A549 (cell line): ENCODE results near the gene GRAMD2B. TPM values are rescaled to one million over a fixed set of nuclear protein-coding genes. Genes with fewer than 3 reads are reported as not detected.

ENCODE experiments used
- ATAC-seq, 2 experiments: fragments of 200-7000 bp in 1 of 2; fragments of >200 bp in 1 of 2; cut with Nextera tagmentation in 1 of 2; cut with Tn5 transposase in 1 of 2; 3 replicates each; pipeline versions ENCODE4 v1.8.0 to v1.9.1; 2018 to 2020; ENCODE audit warnings: mild to moderate bottlenecking in 1 of 2, moderate library complexity in 1 of 2
- CTCF ChIA-PET: fragments of 300-600 bp; sonication (Branson Sonifier 250); formaldehyde crosslinking; extraction: SDS; loops from one replicate; lab custom pipeline; 2021; ENCODE audit warnings: antibody characterized with exemption, inconsistent platforms; lab: Yijun Ruan, JAX
- POLR2A ChIA-PET: fragments of 350-600 bp; formaldehyde crosslinking; extraction: SDS; loops from one replicate; lab custom pipeline; 2021; ENCODE audit warnings: antibody characterized with exemption, inconsistent platforms; lab: Yijun Ruan, JAX
- DNase-seq, 2 experiments: peaks; one replicate each; pipeline versions ENCODE4 v3.0.0 to v3.0.0-alpha.2; 2011 to 2016; ENCODE audit warnings: low read depth in 1 of 2, low spot score in 1 of 2
- FAIRE-seq: peaks from 2 replicates; lab custom pipeline; 2011; peaks lifted over from hg19 to GRCh38; lab: Jason Lieb, UNC
- H3K27ac ChIP-seq, 2 experiments: fragments of >200 bp; sonication (Bioruptor Twin); formaldehyde crosslinking; 3 replicates each; pipeline ENCODE4 v1.5.1; 2016 to 2017
- H3K4me1 ChIP-seq: fragments of >200 bp; sonication (Bioruptor Twin); formaldehyde crosslinking; 3 replicates; pipeline ENCODE4 v1.6.1; 2016
- H3K4me2 ChIP-seq: fragments of >200 bp; sonication (Bioruptor Twin); formaldehyde crosslinking; 3 replicates; pipeline ENCODE4 v1.6.1; 2016
- H3K4me3 ChIP-seq: fragments of >200 bp; sonication (Bioruptor Twin); formaldehyde crosslinking; 3 replicates; pipeline ENCODE4 v1.5.1; 2016
- H3K9me3 ChIP-seq: fragments of >200 bp; sonication (Bioruptor Twin); formaldehyde crosslinking; 3 replicates; pipeline ENCODE4 v1.6.1; 2016
- CBX2 ChIP-seq: fragments of 200-600 bp; sonication (generic); IDR thresholded peaks from 2 replicates; pipeline ENCODE4 v1.6.1; 2016; ENCODE audit warnings: low read depth, mild to moderate bottlenecking, borderline replicate concordance
- CHD4 ChIP-seq: fragments of 200-600 bp; sonication (generic); IDR thresholded peaks from 2 replicates; pipeline ENCODE4 v1.6.1; 2016; ENCODE audit warnings: antibody characterized with exemption, mild to moderate bottlenecking, borderline replicate concordance
- EHF ChIP-seq: fragments of 250-450 bp; sonication (Bioruptor Pico); IDR thresholded peaks from 2 replicates; pipeline ENCODE4 v1.5.0; 2020; ENCODE audit warnings: mild to moderate bottlenecking
- EHMT2 ChIP-seq: fragments of 200-600 bp; sonication (generic); IDR thresholded peaks from 2 replicates; pipeline ENCODE4 v1.6.1; 2016; ENCODE audit warnings: antibody characterized with exemption, low read depth, mild to moderate bottlenecking, moderate library complexity
- GATA3 ChIP-seq: IDR thresholded peaks from 2 replicates; pipeline ENCODE4 v1.6.1; 2012; ENCODE audit warnings: borderline replicate concordance
- HEYL ChIP-seq: fragments of 250-450 bp; sonication (Bioruptor Pico); IDR thresholded peaks from 2 replicates; pipeline ENCODE4 v1.8.0; 2021; ENCODE audit warnings: mild to moderate bottlenecking, moderate library complexity
- HMGXB4 ChIP-seq: fragments of 250-450 bp; sonication (Bioruptor Pico); IDR thresholded peaks from 2 replicates; pipeline ENCODE4 v1.5.0; 2021; ENCODE audit warnings: mild to moderate bottlenecking, moderate library complexity, borderline replicate concordance
- HOXB13 ChIP-seq: fragments of 250-450 bp; sonication (Bioruptor Pico); IDR thresholded peaks from 2 replicates; pipeline ENCODE4 v1.5.0; 2020; ENCODE audit warnings: low read depth, mild to moderate bottlenecking, moderate library complexity
- HOXB5 ChIP-seq: fragments of 250-450 bp; sonication (Bioruptor Pico); IDR thresholded peaks from 2 replicates; pipeline ENCODE4 v1.5.0; 2020; ENCODE audit warnings: mild to moderate bottlenecking, moderate library complexity
- KDM1A ChIP-seq: fragments of 200-600 bp; sonication (generic); IDR thresholded peaks from 2 replicates; pipeline ENCODE4 v1.6.1; 2016; ENCODE audit warnings: low read depth, mild to moderate bottlenecking
- KDM5A ChIP-seq: fragments of 200-600 bp; sonication (generic); IDR thresholded peaks from 2 replicates; pipeline ENCODE4 v1.6.1; 2016; ENCODE audit warnings: antibody characterized with exemption, mild to moderate bottlenecking
- MAFK ChIP-seq: fragments of 450-650 bp; IDR thresholded peaks from 2 replicates; pipeline ENCODE4 v1.6.1; 2014; ENCODE audit not compliant: partially characterized antibody
- MYC ChIP-seq: IDR thresholded peaks from 2 replicates; pipeline ENCODE4 v1.6.1; 2012; ENCODE audit warnings: mild to moderate bottlenecking, inconsistent platforms, low read length, improper control_type of control experiment, borderline replicate concordance
- NFE2L2 ChIP-seq: fragments of 150-350 bp; conservative IDR thresholded peaks from 2 replicates; pipeline ENCODE4 v1.6.1; 2014; ENCODE audit warnings: low read length
- POLR2A ChIP-seq: IDR thresholded peaks from 2 replicates; pipeline ENCODE4 v1.6.1; 2012; ENCODE audit warnings: mild to moderate bottlenecking, low read length
- POLR2AphosphoS2 ChIP-seq: conservative IDR thresholded peaks from 2 replicates; pipeline ENCODE4 v1.6.1; 2012; ENCODE audit warnings: low read length, improper control_type of control experiment, inconsistent platforms
- RARB ChIP-seq: fragments of 250-450 bp; sonication (Bioruptor Pico); IDR thresholded peaks from 2 replicates; pipeline ENCODE4 v1.8.0; 2021; ENCODE audit warnings: mild to moderate bottlenecking, moderate library complexity
- SREBF2 ChIP-seq: fragments of 450-650 bp; IDR thresholded peaks from 2 replicates; pipeline ENCODE4 v1.6.1; 2014; ENCODE audit warnings: mild to moderate bottlenecking, moderate library complexity
- USF2 ChIP-seq: fragments of 450-650 bp; IDR thresholded peaks from 2 replicates; pipeline ENCODE4 v1.6.1; 2014; ENCODE audit warnings: antibody characterized with exemption
- ZC3H11A ChIP-seq: fragments of 450-650 bp; IDR thresholded peaks from 2 replicates; pipeline ENCODE4 v1.6.1; 2014; ENCODE audit warnings: antibody characterized with exemption, mild to moderate bottlenecking
- ZFP36 ChIP-seq: fragments of 450-650 bp; IDR thresholded peaks from 2 replicates; pipeline ENCODE4 v1.6.1; 2014; ENCODE audit warnings: borderline replicate concordance; ENCODE audit not compliant: partially characterized antibody
- WGBS: methylation state at CpG from one replicate; pipeline ENCODE4 v1.1.6; 2017; ENCODE audit errors: missing lambda C conversion rate; 5-methylcytosine and 5-hydroxymethylcytosine counted together
- polyA plus RNA-seq, 4 experiments: library from polyadenylated mRNA; depleted of rRNA in 3 of 4; stranded (reverse); fragments of >200 nt; fragmentation: RNase III in 1 of 4; extraction: RNeasy Plus Mini Kit Qiagen cat#74134 plus additional on column Dnase treatment in 1 of 4; gene quantifications; 2 replicates in 3 of 4; 3 replicates in 1 of 4; pipeline ENCODE4 v1.2.3, GENCODE V29; 2011 to 2017
- TF ChIP-seq, protein P1 (sequence below): fragments of 200-600 bp; sonication (generic); IDR thresholded peaks from 2 replicates; pipeline ENCODE4 v1.6.1; 2016; ENCODE audit warnings: antibody characterized with exemption, mild to moderate bottlenecking, moderate library complexity
- TF ChIP-seq, protein P2 (sequence below): fragments of >200 bp; sonication (Bioruptor Twin); formaldehyde crosslinking; IDR thresholded peaks from 3 replicates; pipeline ENCODE4 v1.6.1; 2016
- TF ChIP-seq, protein P3 (sequence below): fragments of >200 bp; sonication (Bioruptor Twin); formaldehyde crosslinking; IDR thresholded peaks from 3 replicates; pipeline ENCODE4 v1.5.1; 2016
- TF ChIP-seq, protein P4 (sequence below): IDR thresholded peaks from 2 replicates; pipeline ENCODE4 v1.6.1; 2012; ENCODE audit warnings: low read depth, borderline replicate concordance

The GRAMD2B gene
- polyA plus RNA-seq, 2 of the 4 experiments (the other 2 are of a cell fraction): 1.0 to 1.2 TPM

GRCh38 chr5:126486332-126486731, 63.1 kb downstream of the GRAMD2B start:
- POLR2A ChIA-PET: no interaction called here
- TF ChIP-seq POLR2A (no peak), CBX2 (no peak), CHD4 (no peak), HOXB13 (CRISPR knock-in tag) (no peak), POLR2AphosphoS2 (no peak), EHF (CRISPR knock-in tag) (no peak), GATA3 (no peak)
- H3K9me3 ChIP-seq: no peaks in the 10 kb centered on the region
- WGBS: 87% methylated on average over 3 of the region's 3 CpGs
- H3K4me1 ChIP-seq: no peaks in the 10 kb centered on the region
- CTCF ChIA-PET: interaction anchor here (0.7 to 1.0 kb wide), 2 partner anchors 12 to 53 kb away, joined by 3 read pairs; no protein-coding TSS in a partner anchor
- no peak overlapping the region for H3K27ac ChIP-seq
- FAIRE-seq (no peak), ATAC-seq (no peak), DNase-seq (no peak)
- H3K4me2 ChIP-seq: no peak overlapping the region
- no peak overlapping the region for H3K4me3 ChIP-seq

- Histone ChIP-seq H3K4me2 (no peak overlapping the region), H3K4me3 (no peak overlapping the region), H3K27ac (no peak overlapping the region), H3K4me1 (no peaks in the 10 kb centered on the region), H3K9me3 (no peaks in the 10 kb centered on the region)
- ATAC-seq (no peak), DNase-seq (no peak), FAIRE-seq (no peak)
- ChIA-PET CTCF (no interaction called here), POLR2A (no interaction called here)
- TF ChIP-seq KDM5A (no peak), SREBF2 (no peak), KDM1A (no peak), POLR2A (no peak), USF2 (no peak), EHMT2 (no peak), RARB (no peak), HOXB13 (CRISPR knock-in tag) (no peak), ZC3H11A (no peak), HEYL (no peak), ZFP36 (no peak), CBX2 (no peak), MYC (no peak)
- TF ChIP-seq, protein P1, sequence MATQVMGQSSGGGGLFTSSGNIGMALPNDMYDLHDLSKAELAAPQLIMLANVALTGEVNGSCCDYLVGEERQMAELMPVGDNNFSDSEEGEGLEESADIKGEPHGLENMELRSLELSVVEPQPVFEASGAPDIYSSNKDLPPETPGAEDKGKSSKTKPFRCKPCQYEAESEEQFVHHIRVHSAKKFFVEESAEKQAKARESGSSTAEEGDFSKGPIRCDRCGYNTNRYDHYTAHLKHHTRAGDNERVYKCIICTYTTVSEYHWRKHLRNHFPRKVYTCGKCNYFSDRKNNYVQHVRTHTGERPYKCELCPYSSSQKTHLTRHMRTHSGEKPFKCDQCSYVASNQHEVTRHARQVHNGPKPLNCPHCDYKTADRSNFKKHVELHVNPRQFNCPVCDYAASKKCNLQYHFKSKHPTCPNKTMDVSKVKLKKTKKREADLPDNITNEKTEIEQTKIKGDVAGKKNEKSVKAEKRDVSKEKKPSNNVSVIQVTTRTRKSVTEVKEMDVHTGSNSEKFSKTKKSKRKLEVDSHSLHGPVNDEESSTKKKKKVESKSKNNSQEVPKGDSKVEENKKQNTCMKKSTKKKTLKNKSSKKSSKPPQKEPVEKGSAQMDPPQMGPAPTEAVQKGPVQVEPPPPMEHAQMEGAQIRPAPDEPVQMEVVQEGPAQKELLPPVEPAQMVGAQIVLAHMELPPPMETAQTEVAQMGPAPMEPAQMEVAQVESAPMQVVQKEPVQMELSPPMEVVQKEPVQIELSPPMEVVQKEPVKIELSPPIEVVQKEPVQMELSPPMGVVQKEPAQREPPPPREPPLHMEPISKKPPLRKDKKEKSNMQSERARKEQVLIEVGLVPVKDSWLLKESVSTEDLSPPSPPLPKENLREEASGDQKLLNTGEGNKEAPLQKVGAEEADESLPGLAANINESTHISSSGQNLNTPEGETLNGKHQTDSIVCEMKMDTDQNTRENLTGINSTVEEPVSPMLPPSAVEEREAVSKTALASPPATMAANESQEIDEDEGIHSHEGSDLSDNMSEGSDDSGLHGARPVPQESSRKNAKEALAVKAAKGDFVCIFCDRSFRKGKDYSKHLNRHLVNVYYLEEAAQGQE: no peak
Observed at GRCh38 chr5:126487596-126487995, 64.4 kb downstream of the GRAMD2B start.

DNA sequence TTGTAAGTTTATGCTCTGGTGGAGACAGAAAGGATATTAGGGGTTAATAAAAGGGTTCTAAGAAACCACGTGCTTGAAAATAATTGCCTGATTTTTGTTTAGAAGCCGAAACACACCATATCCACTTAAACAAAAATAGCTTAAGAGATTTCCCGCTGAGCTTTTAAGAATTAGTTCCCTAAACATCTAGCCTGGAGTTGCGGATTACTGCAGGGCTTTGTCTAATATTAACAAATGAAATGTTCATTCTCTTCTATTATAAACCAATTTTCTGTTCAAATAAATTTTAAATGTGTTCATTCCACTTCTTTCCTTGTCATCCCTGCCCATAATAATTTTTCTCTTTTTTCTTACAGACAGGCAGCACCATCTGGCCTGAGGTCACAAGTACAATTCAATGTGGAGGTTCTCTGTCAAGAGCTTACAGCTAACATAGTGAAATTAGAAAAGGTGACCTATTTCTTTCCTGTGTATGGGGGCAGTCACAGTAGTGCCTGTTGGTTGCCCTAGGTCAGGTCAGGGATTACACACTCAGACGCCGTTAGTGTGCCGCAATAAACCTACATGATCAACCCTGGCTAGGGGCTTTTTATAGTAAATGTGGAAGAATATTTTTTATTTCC, 65.3 kb downstream of the GRAMD2B start:
- Histone ChIP-seq H3K4me1 (no peaks in the 10 kb centered on the region), H3K27ac (no peak overlapping the region), H3K4me3 (no peak overlapping the region), H3K9me3 (no peaks in the 10 kb centered on the region), H3K4me2 (no peak overlapping the region)
- no peak for FAIRE-seq
- 83% methylated on average over 7 of the region's 7 CpGs for WGBS
- TF ChIP-seq, protein P2, sequence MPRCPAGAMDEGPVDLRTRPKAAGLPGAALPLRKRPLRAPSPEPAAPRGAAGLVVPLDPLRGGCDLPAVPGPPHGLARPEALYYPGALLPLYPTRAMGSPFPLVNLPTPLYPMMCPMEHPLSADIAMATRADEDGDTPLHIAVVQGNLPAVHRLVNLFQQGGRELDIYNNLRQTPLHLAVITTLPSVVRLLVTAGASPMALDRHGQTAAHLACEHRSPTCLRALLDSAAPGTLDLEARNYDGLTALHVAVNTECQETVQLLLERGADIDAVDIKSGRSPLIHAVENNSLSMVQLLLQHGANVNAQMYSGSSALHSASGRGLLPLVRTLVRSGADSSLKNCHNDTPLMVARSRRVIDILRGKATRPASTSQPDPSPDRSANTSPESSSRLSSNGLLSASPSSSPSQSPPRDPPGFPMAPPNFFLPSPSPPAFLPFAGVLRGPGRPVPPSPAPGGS: no peak
- TF ChIP-seq HMGXB4 (CRISPR knock-in tag): no peak
- TF ChIP-seq MAFK: no peak
- TF ChIP-seq NFE2L2: no peak
- TF ChIP-seq CBX2: no peak
- TF ChIP-seq, protein P3, sequence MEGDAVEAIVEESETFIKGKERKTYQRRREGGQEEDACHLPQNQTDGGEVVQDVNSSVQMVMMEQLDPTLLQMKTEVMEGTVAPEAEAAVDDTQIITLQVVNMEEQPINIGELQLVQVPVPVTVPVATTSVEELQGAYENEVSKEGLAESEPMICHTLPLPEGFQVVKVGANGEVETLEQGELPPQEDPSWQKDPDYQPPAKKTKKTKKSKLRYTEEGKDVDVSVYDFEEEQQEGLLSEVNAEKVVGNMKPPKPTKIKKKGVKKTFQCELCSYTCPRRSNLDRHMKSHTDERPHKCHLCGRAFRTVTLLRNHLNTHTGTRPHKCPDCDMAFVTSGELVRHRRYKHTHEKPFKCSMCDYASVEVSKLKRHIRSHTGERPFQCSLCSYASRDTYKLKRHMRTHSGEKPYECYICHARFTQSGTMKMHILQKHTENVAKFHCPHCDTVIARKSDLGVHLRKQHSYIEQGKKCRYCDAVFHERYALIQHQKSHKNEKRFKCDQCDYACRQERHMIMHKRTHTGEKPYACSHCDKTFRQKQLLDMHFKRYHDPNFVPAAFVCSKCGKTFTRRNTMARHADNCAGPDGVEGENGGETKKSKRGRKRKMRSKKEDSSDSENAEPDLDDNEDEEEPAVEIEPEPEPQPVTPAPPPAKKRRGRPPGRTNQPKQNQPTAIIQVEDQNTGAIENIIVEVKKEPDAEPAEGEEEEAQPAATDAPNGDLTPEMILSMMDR: no peak
- no peak for TF ChIP-seq HOXB5 (CRISPR knock-in tag)
- TF ChIP-seq, protein P4, sequence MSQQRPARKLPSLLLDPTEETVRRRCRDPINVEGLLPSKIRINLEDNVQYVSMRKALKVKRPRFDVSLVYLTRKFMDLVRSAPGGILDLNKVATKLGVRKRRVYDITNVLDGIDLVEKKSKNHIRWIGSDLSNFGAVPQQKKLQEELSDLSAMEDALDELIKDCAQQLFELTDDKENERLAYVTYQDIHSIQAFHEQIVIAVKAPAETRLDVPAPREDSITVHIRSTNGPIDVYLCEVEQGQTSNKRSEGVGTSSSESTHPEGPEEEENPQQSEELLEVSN: no peak
- ATAC-seq: no peak
- DNase-seq: no peak
- CTCF ChIA-PET: interaction anchor here (0.6 to 1.3 kb wide), 4 partner anchors 12 to 1255 kb away, joined by 3 read pairs; no protein-coding TSS in a partner anchor
- POLR2A ChIA-PET: no interaction called here
